SU-DHL-6 (cell line): ENCODE results near the gene HS3ST4.

Source experiments
- EZH2phosphoT487 ChIP-seq: fragments of 200-600 bp; sonication (generic), shearing (Covaris generic); conservative IDR thresholded peaks from 2 replicates; pipeline ENCODE4 v1.6.1; 2018; ENCODE audit warnings: mild to moderate bottlenecking, antibody characterized with exemption, low read length, moderate library complexity, mixed read lengths
- TF ChIP-seq, protein P1 (sequence below): fragments of 200-600 bp; sonication (generic); IDR thresholded peaks from one replicate; pipeline ENCODE4 v1.5.1; 2017; ENCODE audit warnings: antibody characterized with exemption, mild to moderate bottlenecking, low read length, moderate library complexity; ENCODE audit not compliant: insufficient read depth, poor library complexity, severe bottlenecking

DNA sequence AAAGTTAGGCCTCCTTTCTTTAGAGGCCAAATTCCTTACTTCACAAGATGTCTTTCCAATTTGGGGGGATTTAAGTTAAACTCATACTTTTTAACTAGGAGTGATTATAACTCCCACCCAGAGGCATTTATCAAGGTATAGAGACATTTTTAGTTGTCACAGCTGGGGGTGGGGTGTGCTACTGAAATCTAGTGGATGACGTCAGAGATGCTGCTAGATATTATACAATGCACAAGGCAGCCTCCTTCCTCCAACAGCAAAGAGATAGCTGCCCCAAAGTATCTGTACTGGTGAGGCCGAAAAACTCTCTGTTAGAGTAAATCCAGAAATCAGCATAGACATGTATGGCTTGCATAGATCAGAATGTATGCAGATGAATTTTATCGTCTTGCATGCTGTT is 324.0 kb downstream of the HS3ST4 start:
- TF ChIP-seq, protein P1, sequence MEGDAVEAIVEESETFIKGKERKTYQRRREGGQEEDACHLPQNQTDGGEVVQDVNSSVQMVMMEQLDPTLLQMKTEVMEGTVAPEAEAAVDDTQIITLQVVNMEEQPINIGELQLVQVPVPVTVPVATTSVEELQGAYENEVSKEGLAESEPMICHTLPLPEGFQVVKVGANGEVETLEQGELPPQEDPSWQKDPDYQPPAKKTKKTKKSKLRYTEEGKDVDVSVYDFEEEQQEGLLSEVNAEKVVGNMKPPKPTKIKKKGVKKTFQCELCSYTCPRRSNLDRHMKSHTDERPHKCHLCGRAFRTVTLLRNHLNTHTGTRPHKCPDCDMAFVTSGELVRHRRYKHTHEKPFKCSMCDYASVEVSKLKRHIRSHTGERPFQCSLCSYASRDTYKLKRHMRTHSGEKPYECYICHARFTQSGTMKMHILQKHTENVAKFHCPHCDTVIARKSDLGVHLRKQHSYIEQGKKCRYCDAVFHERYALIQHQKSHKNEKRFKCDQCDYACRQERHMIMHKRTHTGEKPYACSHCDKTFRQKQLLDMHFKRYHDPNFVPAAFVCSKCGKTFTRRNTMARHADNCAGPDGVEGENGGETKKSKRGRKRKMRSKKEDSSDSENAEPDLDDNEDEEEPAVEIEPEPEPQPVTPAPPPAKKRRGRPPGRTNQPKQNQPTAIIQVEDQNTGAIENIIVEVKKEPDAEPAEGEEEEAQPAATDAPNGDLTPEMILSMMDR: no peak
- no peak for TF ChIP-seq EZH2phosphoT487
